HCT116 (cell line): ENCODE data around the gene KCTD10.

ENCODE experiments used
- EZH2phosphoT487 ChIP-seq: fragments of 200-600 bp; IDR thresholded peaks from 2 replicates; pipeline ENCODE4 v1.6.1; 2018; ENCODE audit warnings: antibody characterized with exemption, borderline replicate concordance
- SIN3A ChIP-seq: IDR thresholded peaks from 2 replicates; pipeline ENCODE4 v1.6.1; 2012; ENCODE audit warnings: low read depth
- TF ChIP-seq, protein P1 (sequence below), 3 experiments: fragments of 200-600 bp in 1 of 3; sonication (generic) in 1 of 3; IDR thresholded peaks in 2 of 3; conservative IDR thresholded peaks in 1 of 3; 2 replicates each; pipeline ENCODE4 v1.5.1; 2012 to 2017; ENCODE audit warnings: low read depth in 2 of 3, low read length in 2 of 3, antibody characterized with exemption in 1 of 3, borderline replicate concordance in 1 of 3, control low read depth in 1 of 3, mild to moderate bottlenecking in 1 of 3, mixed read lengths in 1 of 3, mixed run types in 1 of 3, moderate library complexity in 1 of 3; ENCODE audit not compliant: insufficient read depth in 1 of 3

DNA sequence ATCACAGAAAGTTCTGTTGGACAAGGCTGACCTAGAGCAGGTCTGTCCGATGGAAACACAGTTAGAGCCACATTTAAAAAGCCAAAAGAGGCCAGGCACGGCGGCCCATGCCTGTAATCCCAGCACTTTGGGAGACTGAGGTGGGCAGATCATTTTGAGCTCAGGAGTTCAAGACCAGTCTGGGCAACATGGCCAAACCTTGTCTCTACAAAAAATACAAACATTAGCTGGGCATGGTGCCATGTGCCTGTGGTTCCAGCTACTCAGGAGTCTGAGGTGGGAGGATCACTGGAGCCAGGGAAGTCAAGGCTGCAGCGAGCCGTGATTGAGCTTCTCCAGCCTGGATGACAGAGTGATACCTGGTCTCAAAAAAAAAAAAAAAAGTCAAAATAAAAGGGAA lies 15.3 kb upstream of the KCTD10 start:
- TF ChIP-seq, protein P1, sequence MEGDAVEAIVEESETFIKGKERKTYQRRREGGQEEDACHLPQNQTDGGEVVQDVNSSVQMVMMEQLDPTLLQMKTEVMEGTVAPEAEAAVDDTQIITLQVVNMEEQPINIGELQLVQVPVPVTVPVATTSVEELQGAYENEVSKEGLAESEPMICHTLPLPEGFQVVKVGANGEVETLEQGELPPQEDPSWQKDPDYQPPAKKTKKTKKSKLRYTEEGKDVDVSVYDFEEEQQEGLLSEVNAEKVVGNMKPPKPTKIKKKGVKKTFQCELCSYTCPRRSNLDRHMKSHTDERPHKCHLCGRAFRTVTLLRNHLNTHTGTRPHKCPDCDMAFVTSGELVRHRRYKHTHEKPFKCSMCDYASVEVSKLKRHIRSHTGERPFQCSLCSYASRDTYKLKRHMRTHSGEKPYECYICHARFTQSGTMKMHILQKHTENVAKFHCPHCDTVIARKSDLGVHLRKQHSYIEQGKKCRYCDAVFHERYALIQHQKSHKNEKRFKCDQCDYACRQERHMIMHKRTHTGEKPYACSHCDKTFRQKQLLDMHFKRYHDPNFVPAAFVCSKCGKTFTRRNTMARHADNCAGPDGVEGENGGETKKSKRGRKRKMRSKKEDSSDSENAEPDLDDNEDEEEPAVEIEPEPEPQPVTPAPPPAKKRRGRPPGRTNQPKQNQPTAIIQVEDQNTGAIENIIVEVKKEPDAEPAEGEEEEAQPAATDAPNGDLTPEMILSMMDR (IDR thresholded peaks at IDR 0.05 in 2 of 3, conservative IDR thresholded peaks at IDR 0.05 in 1 of 3; ENCODE audit: borderline replicate concordance in 1 of 3, insufficient read depth in 1 of 3, low read depth in 2 of 3, low read length in 2 of 3) = no peak
- TF ChIP-seq EZH2phosphoT487 (no peak), SIN3A (no peak)
